ENCODE measurements around the gene PRKG1.

PRKG1 gene

DNA sequence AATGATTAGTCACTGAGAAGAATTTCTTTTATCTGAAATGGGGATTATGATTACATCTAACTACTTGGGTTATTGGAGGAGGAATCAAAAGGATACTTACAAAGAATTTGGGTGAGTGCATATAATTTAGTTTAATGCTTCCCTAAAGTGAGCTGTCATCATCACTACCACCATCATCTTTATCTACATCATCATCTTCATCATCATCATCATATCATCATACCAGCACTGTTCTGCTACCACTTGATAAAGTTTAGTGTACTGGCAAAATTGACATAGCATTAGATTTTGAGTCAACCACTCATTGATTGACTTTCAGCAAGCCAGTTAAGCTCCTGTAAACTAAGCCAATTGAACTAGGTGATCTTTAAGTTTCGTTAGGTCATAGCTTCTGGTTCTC lies 994.2 kb downstream of the PRKG1 start:
- TF ChIP-seq, protein P1, sequence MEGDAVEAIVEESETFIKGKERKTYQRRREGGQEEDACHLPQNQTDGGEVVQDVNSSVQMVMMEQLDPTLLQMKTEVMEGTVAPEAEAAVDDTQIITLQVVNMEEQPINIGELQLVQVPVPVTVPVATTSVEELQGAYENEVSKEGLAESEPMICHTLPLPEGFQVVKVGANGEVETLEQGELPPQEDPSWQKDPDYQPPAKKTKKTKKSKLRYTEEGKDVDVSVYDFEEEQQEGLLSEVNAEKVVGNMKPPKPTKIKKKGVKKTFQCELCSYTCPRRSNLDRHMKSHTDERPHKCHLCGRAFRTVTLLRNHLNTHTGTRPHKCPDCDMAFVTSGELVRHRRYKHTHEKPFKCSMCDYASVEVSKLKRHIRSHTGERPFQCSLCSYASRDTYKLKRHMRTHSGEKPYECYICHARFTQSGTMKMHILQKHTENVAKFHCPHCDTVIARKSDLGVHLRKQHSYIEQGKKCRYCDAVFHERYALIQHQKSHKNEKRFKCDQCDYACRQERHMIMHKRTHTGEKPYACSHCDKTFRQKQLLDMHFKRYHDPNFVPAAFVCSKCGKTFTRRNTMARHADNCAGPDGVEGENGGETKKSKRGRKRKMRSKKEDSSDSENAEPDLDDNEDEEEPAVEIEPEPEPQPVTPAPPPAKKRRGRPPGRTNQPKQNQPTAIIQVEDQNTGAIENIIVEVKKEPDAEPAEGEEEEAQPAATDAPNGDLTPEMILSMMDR (IDR thresholded peaks at IDR 0.05; ENCODE audit: extremely low read depth, insufficient read depth, missing control alignments) = no peak
- in situ Hi-C loops (cut with MboI; ENCODE audit: low pct_unique_long_range_greater_than_20kb, low sequenced_read_pairs, unreplicated experiment) = no loop called here

GRCh38 chr10:52071814-52072213 lies 997.5 kb downstream of the PRKG1 start:
- in situ Hi-C loops (cut with MboI; ENCODE audit: low pct_unique_long_range_greater_than_20kb, low sequenced_read_pairs, unreplicated experiment) = no loop called here
- no peak for DNase-seq (ENCODE audit: low spot score)
- TF ChIP-seq, protein P1 (IDR thresholded peaks at IDR 0.05; ENCODE audit: extremely low read depth, insufficient read depth, missing control alignments) = no peak

More for the DNA sequence above, 994.2 kb downstream of the PRKG1 start:
- DNase-seq (ENCODE audit: low spot score) = no peak

- TF ChIP-seq, protein P1 (IDR thresholded peaks at IDR 0.05; ENCODE audit: extremely low read depth, insufficient read depth, missing control alignments) = no peak
- no peak for DNase-seq (ENCODE audit: low spot score)
- in situ Hi-C loops (cut with MboI; ENCODE audit: low pct_unique_long_range_greater_than_20kb, low sequenced_read_pairs, unreplicated experiment) = no loop called here
Measured at GRCh38 chr10:52074505-52075026, 1000.3 kb downstream of the PRKG1 start.

- TF ChIP-seq, protein P1 (IDR thresholded peaks at IDR 0.05; ENCODE audit: extremely low read depth, insufficient read depth, missing control alignments) = no peak
- in situ Hi-C loops (cut with MboI; ENCODE audit: low pct_unique_long_range_greater_than_20kb, low sequenced_read_pairs, unreplicated experiment) = no loop called here
- DNase-seq (ENCODE audit: low spot score) = no peak
Measured at GRCh38 chr10:52077814-52078213, 1003.5 kb downstream of the PRKG1 start.

- no peak for DNase-seq (ENCODE audit: low spot score)
- TF ChIP-seq, protein P1 (IDR thresholded peaks at IDR 0.05; ENCODE audit: extremely low read depth, insufficient read depth, missing control alignments) = no peak
- in situ Hi-C loops (cut with MboI; ENCODE audit: low pct_unique_long_range_greater_than_20kb, low sequenced_read_pairs, unreplicated experiment) = no loop called here
Measured at GRCh38 chr10:52078397-52078937, 1004.2 kb downstream of the PRKG1 start.

GRCh38 chr10:52082307-52082706 lies 1008.0 kb downstream of the PRKG1 start:
- no peak for DNase-seq (ENCODE audit: low spot score)
- in situ Hi-C loops (cut with MboI; ENCODE audit: low pct_unique_long_range_greater_than_20kb, low sequenced_read_pairs, unreplicated experiment) = no loop called here
- TF ChIP-seq, protein P1 (IDR thresholded peaks at IDR 0.05; ENCODE audit: extremely low read depth, insufficient read depth, missing control alignments) = no peak
